Stimulated activated CD4-positive, alpha-beta T cell treated with anti-CD3 and anti-CD28 coated beads, TNF-alpha, amount 100 ng/mL, for 48 hours (primary cell): Measurements from ENCODE around the gene RTN4.
A peak's percentile ranks its signal among the peaks of the same experiment; 100 is the strongest.
"Not testable (repeated sequence)": the region's sequence is repeated elsewhere in the genome, so short reads cannot be mapped to it uniquely, and the experiment has no call there.

Experiments used
- DNase-seq, 3 donors: peaks; one replicate each; pipeline ENCODE4 v3.0.0-alpha.2; 2020; ENCODE audit warnings: low read depth in 3 of 3

The RTN4 gene

DNA sequence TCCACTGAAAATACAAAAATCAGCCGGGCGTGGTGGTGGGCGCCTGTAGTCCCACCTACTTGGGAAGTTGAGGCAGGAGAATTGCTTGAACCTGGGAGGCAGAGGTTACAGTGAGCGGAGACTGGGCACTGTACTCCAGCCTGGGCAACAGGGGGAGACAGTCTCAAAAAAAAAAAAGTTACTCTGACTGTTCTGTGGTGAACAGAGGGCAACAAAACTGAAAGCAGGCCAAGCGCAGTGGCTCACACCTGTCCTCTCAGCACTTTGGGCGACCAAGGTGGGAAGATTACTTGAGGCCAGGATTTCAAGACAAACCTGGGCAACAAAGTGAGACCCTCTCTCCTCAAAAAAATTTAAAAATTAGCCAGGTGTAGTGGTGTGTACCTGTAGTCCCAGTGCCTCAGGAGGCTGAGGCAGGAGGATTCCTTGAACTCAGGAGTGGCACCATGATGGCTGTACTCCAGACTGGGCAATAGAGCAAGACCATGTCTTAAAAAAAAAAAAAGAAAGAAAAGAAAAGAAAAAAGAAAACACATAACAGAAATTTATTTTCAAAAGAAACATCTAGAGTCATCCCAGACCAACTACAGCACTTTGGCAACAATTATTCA lies 13.6 kb upstream of the RTN4 start:
- DNase-seq: no peak

DNA sequence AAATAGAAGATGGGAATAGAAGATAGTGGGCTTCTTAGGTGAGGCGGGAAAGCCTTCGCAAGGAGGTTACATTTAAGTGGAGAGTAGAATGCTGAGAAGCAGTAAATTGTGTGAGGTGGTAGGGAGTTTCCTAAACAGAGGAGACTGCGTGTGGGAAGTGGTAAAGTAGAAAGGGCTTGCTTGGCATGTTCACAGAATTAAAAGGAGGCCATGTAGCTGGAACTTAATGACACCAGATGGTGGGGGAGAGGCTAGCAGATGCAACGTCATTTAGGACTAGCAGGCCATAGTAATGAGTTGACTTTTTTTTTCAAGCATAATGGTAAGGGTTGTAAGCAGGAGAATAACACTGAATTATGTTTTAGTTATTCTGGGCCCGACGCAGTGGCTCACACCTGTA lies 13.0 kb upstream of the RTN4 start:
- DNase-seq: no peak

- DNase-seq: no peak
Observed at GRCh38 chr2:55062754-55063153, 12.5 kb upstream of the RTN4 start.

DNA sequence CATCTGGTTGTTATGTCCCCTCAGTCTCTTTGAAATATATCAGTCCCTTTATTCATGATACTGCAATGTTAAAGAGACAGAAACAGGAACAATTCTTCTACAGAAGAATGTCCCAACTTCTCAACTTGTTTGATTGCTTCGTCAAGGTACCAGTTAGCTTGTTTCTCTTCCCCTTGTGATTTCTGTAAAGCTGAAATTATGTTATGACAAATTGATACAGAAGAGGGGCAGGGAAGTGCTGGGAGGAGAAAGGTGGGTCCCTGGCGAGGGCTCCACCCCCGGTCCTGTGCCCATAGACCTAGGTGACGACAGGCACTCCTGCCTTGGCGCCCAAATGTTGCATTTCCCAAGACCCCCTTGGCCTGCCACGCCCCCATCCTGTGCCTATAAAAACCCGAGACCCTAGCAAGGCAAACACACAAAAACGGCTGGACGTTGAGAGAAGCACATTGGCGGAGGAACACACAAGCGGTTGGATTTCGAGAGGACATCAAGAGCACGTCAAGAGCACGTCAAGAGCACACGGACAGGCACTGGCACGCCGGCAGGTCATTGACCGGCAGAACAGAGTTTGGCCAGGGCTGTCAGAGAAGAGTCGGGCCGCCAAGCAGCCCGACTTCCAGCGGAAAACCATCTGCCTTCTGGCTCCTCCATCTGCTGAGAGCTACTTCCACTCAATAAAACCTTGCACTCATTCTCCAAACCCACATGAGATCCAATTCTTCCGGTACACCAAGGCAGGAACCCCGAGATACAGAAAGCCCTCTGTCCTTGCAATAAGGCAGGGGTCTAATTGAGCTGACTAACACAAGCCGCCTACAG lies 11.5 kb upstream of the RTN4 start:
- no peak for DNase-seq

DNA sequence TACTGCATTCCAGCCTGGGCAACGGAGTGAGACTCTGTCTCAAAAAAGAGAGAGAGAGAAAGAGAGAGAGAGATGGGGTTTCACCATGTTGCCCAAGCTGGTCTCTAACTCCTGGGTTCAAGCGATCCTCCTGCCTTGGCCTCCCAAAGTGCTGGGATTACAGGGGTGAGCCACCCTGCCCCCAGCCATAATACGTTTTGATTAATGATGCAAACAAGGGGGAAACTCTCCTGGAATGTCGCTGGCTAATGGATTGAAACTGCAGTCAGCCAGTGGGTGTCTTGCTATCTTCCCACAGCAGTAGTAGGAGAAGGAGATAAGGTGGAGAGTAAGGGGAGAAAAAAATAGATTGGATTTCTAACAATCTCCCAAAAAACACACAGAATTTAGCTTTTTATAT lies 9.5 kb upstream of the RTN4 start:
- DNase-seq: no peak

GRCh38 chr2:55057474-55057873 lies 7.2 kb upstream of the RTN4 start:
- no peak for DNase-seq

- DNase-seq: no peak
Observed at GRCh38 chr2:55056024-55056521, 5.8 kb upstream of the RTN4 start.

DNA sequence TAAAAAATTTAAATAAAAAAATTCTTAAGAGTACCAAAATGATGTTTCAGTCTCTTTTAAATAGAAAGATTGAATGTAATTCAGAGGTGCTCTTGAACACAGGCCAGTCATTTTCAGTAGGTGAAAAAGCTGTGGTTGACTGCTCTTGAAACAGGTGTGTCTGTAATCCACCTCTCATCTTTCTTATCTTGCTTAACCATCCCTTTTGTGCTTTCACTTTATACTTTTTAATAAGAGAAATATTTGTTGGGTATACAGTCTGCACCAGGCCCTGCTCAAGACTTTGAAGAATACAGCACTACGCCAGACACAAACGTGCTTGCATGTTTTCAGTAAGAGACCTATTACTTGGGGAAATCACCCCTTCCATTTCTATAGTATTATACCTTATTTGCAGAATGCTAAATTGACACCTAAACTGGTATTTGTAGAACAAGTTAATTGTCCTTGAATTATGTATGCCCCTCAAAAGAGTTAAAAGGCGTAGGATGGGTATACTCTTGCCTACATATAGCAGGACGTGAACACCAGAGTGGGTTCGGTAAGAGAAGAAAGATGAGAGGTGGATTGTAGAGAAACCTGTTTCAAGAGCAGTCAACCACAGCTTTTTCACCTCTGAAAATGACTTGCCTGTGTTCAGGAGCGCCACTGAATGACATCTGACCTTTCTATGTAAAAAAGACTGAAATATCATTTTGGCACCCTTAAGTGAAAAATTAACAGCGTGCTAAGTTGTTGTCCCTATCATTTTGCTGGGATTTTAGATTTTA lies 4.0 kb upstream of the RTN4 start:
- DNase-seq: no peak

DNA sequence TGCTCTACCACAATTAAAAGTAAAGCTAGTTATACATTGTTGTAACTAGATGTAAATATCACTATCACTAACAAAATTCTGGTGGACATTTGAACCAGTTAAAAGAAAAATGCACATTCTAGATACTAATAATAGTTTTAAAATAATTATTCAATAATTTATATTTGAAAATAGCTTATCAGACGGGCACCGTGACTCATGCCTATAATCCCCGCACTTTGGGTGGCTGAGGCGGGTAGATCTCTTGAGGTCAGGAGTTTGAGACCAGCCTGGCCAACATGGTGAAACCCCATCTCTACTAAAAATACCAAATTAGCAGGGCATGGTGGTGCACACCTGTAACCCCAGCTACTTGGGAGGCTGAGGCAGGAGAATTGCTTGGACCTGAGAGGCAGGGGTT lies 3.0 kb upstream of the RTN4 start:
- DNase-seq: not testable (repeated sequence)

GRCh38 chr2:55052129-55053061 lies 2.1 kb upstream of the RTN4 start:
- DNase-seq: no peak

GRCh38 chr2:55051026-55051866 lies 995 bp upstream of the RTN4 start:
- peak in 2 of 3 donors; percentile 20 to 27 for DNase-seq

GRCh38 chr2:55049821-55050099 lies 491 bp downstream of the RTN4 start:
- DNase-seq: no peak

DNA sequence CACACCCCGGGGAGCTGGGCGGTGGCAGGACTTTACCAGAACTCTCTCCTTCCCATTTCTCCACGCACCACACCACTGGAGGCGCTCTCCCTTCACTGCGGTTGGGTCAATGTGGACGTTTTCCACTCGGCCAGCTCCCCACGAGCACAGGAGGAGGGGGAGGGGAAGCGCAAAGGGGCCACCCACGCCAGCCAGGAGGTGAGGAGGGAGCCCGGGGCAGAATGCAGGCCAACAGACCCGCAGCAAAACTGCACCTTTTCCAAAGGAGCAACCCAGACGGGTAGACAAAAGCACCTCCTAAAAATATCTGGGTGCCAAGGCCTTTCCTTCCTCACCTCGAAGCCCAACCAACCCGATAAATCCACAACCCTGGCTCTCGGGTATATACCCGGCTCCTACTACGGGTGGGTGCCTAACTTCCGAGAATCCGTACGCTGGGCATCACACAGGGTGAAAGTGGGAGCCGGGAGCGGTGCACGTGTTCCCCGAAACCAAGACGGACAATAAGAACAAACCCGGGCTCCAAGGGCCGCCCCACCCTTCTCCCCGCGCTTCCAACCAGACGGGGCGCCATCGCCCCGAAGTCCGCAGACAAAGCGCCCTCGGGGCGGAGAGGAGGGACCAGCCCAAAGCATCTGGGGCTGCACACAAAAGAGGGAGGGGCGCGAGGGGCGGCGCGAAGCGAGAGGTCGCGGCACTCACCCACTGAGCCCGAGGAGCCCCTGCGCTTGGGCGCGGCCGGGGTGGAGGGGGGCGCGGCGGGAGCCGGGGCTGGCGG lies 1.0 kb downstream of the RTN4 start:
- DNase-seq: peak; percentile 26 to 55 (median 29)

GRCh38 chr2:55048508-55049042 lies 1.7 kb downstream of the RTN4 start:
- no peak for DNase-seq

- no peak for DNase-seq
Observed at GRCh38 chr2:55047677-55048299, 2.5 kb downstream of the RTN4 start.

- no peak for DNase-seq
Observed at GRCh38 chr2:55045780-55046179, 4.5 kb downstream of the RTN4 start.

- DNase-seq: no peak
Observed at GRCh38 chr2:55043841-55044240, 6.4 kb downstream of the RTN4 start.

GRCh38 chr2:55038428-55038827 lies 11.8 kb downstream of the RTN4 start:
- DNase-seq: no peak

DNA sequence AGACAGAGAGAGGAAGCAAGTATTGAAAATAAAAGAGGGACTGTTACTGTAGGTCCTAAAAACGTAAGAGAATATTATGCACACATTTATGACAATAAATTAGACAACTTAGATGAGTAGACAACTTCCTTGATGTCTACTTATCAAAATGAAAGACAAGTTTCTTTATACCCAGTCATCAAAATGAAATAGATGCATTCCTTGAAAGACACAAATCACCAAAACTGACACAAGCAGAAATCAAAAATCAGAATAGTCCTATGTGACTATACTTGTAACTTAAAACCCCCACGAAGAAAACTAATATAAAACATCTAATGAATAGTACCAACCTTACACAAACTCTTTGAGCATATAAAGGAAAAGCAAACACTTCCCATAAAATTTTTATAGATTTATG lies 14.5 kb downstream of the RTN4 start:
- no peak for DNase-seq
